ENCODE measurements around the gene SSC4D. TPM values are rescaled to one million over a fixed set of nuclear protein-coding genes. Genes with fewer than 3 reads are reported as not detected.
"Not testable (repeated sequence)": the region's sequence is repeated elsewhere in the genome, so short reads cannot be mapped to it uniquely, and the experiment has no call there.

The SSC4D gene
- total and polyA plus RNA-seq, 2 of the 8 experiments (the other 6 are each of a cell fraction or from before 2014, with no cell fraction given), result 11.8 to 27.5 TPM

DNA sequence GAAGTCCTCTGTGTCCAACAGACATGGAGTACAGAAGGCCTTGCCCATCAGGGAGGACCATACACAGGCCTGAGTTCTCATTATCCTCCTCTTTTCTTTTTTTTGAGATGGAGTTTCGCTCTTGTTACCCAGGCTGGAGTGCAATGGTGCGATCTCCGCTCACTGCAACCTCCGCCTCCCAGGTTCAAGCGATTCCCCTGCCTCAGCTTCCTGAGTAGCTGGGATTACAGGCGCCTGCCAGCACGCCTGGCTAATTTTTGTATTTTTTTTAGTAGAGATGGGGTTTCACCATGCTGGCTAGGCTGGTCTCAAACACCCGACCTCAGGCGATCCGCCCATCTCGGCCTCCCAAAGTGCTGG is 13.9 kb downstream of the SSC4D start:
- not testable (repeated sequence) for H2AFZ ChIP-seq (ENCODE audit: low read length); H2BK15ac ChIP-seq (ENCODE audit: low read length); H3K79me1 ChIP-seq (ENCODE audit: low read depth, low read length); H3K18ac ChIP-seq (ENCODE audit: extremely low read depth, low read length); H3K4me2 ChIP-seq (ENCODE audit: insufficient read depth in 1 of 2, low read depth in 2 of 2, low read length in 2 of 2); DNase-seq (ENCODE audit: low read depth in 1 of 2, low spot score in 2 of 2); H3K4ac ChIP-seq (replicated peaks; ENCODE audit: insufficient read length, low read depth, low read length); H2BK12ac ChIP-seq (ENCODE audit: low read depth, low read length); H3K4me3 ChIP-seq (ENCODE audit: extremely low read depth in 1 of 4, insufficient read depth in 2 of 4, low read depth in 3 of 4, low read length in 4 of 4); H4K91ac ChIP-seq (replicated peaks; ENCODE audit: insufficient read length, low read length); H3K14ac ChIP-seq (ENCODE audit: insufficient read length); H2BK120ac ChIP-seq (replicated peaks; ENCODE audit: low read depth, low read length); H3K27me3 ChIP-seq (replicated peaks in 1 of 4; ENCODE audit: control insufficient read depth in 3 of 4, extremely low read depth in 1 of 4, insufficient read depth in 3 of 4, low read length in 3 of 4); H3K27ac ChIP-seq (ENCODE audit: low read depth, low read length); H4K8ac ChIP-seq (ENCODE audit: extremely low read depth, insufficient read depth, low read length); H3K9ac ChIP-seq (replicated peaks in 1 of 4; ENCODE audit: extremely low read depth in 1 of 4, low read depth in 3 of 4, low read length in 3 of 4); H3K56ac ChIP-seq (replicated peaks; ENCODE audit: insufficient read length, low read depth, low read length); FAIRE-seq; H3K36me3 ChIP-seq (ENCODE audit: control insufficient read depth in 2 of 4, insufficient read depth in 4 of 4, low read length in 3 of 4); H2BK5ac ChIP-seq (ENCODE audit: low read depth, low read length); H3K23ac ChIP-seq (ENCODE audit: insufficient read length); H3K23me2 ChIP-seq (ENCODE audit: low read depth, low read length); H2BK20ac ChIP-seq (ENCODE audit: low read length); H3K79me2 ChIP-seq (ENCODE audit: control insufficient read depth in 1 of 2, insufficient read depth in 2 of 2, low read length in 2 of 2); H3K9me3 ChIP-seq (ENCODE audit: insufficient read depth in 2 of 2, low read depth in 1 of 2, low read length in 1 of 2); H4K5ac ChIP-seq (ENCODE audit: insufficient read length, low read depth, low read length); H4K20me1 ChIP-seq (replicated peaks in 1 of 2; ENCODE audit: control insufficient read depth in 1 of 2, insufficient read depth in 2 of 2, low read length in 2 of 2)
- WGBS, 2 experiments (ENCODE audit: extremely low coverage in 1 of 2, insufficient coverage in 1 of 2, insufficient read length in 1 of 2, insufficient replicate concordance in 2 of 2, low coverage in 1 of 2, low lambda C conversion rate in 2 of 2, missing lambda C conversion rate in 1 of 2), result 84% methylated on average over 9 of the region's 11 CpGs; no CpG with 5 or more reads in 1 of the 2 experiments
- peaks cover 8 to 13% (median 9%) of the 10 kb centered on the region in 4 experiments; a peak in 6 of 7 replicates for H3K4me1 ChIP-seq (replicated peaks in 1 of 4; ENCODE audit: control insufficient read depth in 3 of 4, insufficient read depth in 4 of 4, low read length in 3 of 4)
- POLR2A ChIA-PET (ENCODE audit: partially characterized antibody), result interaction anchor here (1.0 to 2.4 kb wide), 3 partner anchors 8 to 37 kb away, joined by 5 to 8 read pairs (median 6); partner anchors contain the start of genes SSC4D and YWHAG
- H2AK5ac ChIP-seq (ENCODE audit: low read depth, low read length), result peak overlapping the region; percentile 93; the same call in 1 of the 2 replicates
- CTCF ChIA-PET (ENCODE audit: partially characterized antibody), result interaction anchor here (1.0 kb wide), 1 partner anchor 10 kb away, joined by 3 read pairs; no protein-coding TSS in a partner anchor
